GM21529 (cell line): ENCODE measurements around the gene KIFAP3.
"Not testable (repeated sequence)": the region's sequence is repeated elsewhere in the genome, so short reads cannot be mapped to it uniquely, and the experiment has no call there.

Experiments used
- ATAC-seq: cut with Tn5 transposase; IDR thresholded peaks from one replicate; pipeline ENCODE4 v1.9.1; 2021; ENCODE audit not compliant: unreplicated experiment

KIFAP3 gene

GRCh38 chr1:169892176-169892926 is 182.1 kb downstream of the KIFAP3 start:
- ATAC-seq = no peak

- ATAC-seq = no peak
These were observed 183.0 kb downstream of the KIFAP3 start for GRCh38 chr1:169891539-169891885.

- peak; percentile 14 for ATAC-seq
These were observed 183.5 kb downstream of the KIFAP3 start for GRCh38 chr1:169890761-169891538.

GRCh38 chr1:169889871-169890270 is 184.6 kb downstream of the KIFAP3 start:
- no peak for ATAC-seq

GRCh38 chr1:169886931-169887330 is 187.6 kb downstream of the KIFAP3 start:
- no peak for ATAC-seq

GRCh38 chr1:169886422-169886821 is 188.1 kb downstream of the KIFAP3 start:
- ATAC-seq = no peak

- no peak for ATAC-seq
These were observed 189.3 kb downstream of the KIFAP3 start for GRCh38 chr1:169885207-169885606.

- no peak for ATAC-seq
These were observed 189.9 kb downstream of the KIFAP3 start for GRCh38 chr1:169884634-169885033.

GRCh38 chr1:169882039-169882511 is 192.4 kb downstream of the KIFAP3 start:
- no peak for ATAC-seq

GRCh38 chr1:169879034-169879840 is 195.3 kb downstream of the KIFAP3 start:
- ATAC-seq = no peak

GRCh38 chr1:169878498-169878897 is 196.0 kb downstream of the KIFAP3 start:
- no peak for ATAC-seq

GRCh38 chr1:169877800-169878491 is 196.5 kb downstream of the KIFAP3 start:
- ATAC-seq = no peak

- ATAC-seq = no peak
These were observed 200.3 kb downstream of the KIFAP3 start for GRCh38 chr1:169874229-169874628.

GRCh38 chr1:169873582-169874199 is 200.8 kb downstream of the KIFAP3 start:
- ATAC-seq = no peak

GRCh38 chr1:169872906-169873305 is 201.6 kb downstream of the KIFAP3 start:
- ATAC-seq = no peak

GRCh38 chr1:169871988-169872387 is 202.5 kb downstream of the KIFAP3 start:
- not testable (repeated sequence) for ATAC-seq
